Panc1 (cell line): ENCODE results near the gene B4GALT2. TPM values are rescaled to one million over a fixed set of nuclear protein-coding genes. Genes with fewer than 3 reads are reported as not detected.

Source experiments
- ATAC-seq: fragments of 200-7000 bp; cut with Tn5 transposase; 2 replicates; pipeline ENCODE4 v1.9.1; 2020; ENCODE audit warnings: mild to moderate bottlenecking, moderate library complexity
- BruUV-seq: library from RNA; stranded (reverse); fragments of 400-500 nt; replicated peaks from 2 replicates; lab custom pipeline; 2021; lab: Mats Ljungman, UMichigan
- CTCF ChIA-PET: fragments of 300-600 bp; sonication (Branson Sonifier 250); formaldehyde crosslinking; loops from one replicate; lab custom pipeline; 2022; ENCODE audit warnings: antibody characterized with exemption; lab: Charles Lee
- POLR2A ChIA-PET: fragments of 300-600 bp; sonication (Branson Sonifier 250); formaldehyde crosslinking; loops from one replicate; lab custom pipeline; 2022; ENCODE audit warnings: antibody characterized with exemption; lab: Charles Lee
- DNase-seq: peaks from one replicate; pipeline ENCODE4 v3.0.0-alpha.2; 2010; ENCODE audit warnings: low read depth, low spot score
- H3K27ac ChIP-seq: 2 replicates; pipeline ENCODE4 v1.5.1; 2011; ENCODE audit warnings: mild to moderate bottlenecking, low read length, inconsistent platforms
- H3K27me3 ChIP-seq: fragments of 200-500 bp; sonication (Bioruptor generic); 2 replicates; pipeline ENCODE4 v1.6.0; 2014; ENCODE audit warnings: low read length, inconsistent platforms; ENCODE audit not compliant: control insufficient read depth, insufficient read depth
- H3K36me3 ChIP-seq: fragments of 200-500 bp; sonication (Bioruptor generic); 2 replicates; pipeline ENCODE4 v1.5.1; 2014; ENCODE audit warnings: inconsistent platforms, mild to moderate bottlenecking, low read length, moderate library complexity; ENCODE audit not compliant: control insufficient read depth, insufficient read depth
- H3K4me1 ChIP-seq: 2 replicates; pipeline ENCODE4 v1.5.1; 2011; ENCODE audit warnings: inconsistent platforms, mild to moderate bottlenecking, low read length, moderate library complexity; ENCODE audit not compliant: control insufficient read depth, insufficient read depth
- H3K4me3 ChIP-seq, 2 experiments: 2 replicates each; pipeline ENCODE4 v1.5.1; 2011 to 2012; ENCODE audit warnings: low read depth in 2 of 2, low read length in 2 of 2, mild to moderate bottlenecking in 2 of 2, inconsistent platforms in 1 of 2, moderate library complexity in 1 of 2
- H3K9me3 ChIP-seq: fragments of 200-500 bp; sonication (Bioruptor generic); 2 replicates; pipeline ENCODE4 v1.5.1; 2014; ENCODE audit warnings: low read depth, mild to moderate bottlenecking, inconsistent platforms, low read length, moderate library complexity; ENCODE audit not compliant: control insufficient read depth, insufficient read depth
- CTCF ChIP-seq: fragments of 450-650 bp; IDR thresholded peaks from 2 replicates; pipeline ENCODE4 v1.5.1; 2017; ENCODE audit warnings: mild to moderate bottlenecking
- POLR2AphosphoS5 ChIP-seq: IDR thresholded peaks from 2 replicates; pipeline ENCODE4 v1.6.1; 2012; ENCODE audit warnings: mild to moderate bottlenecking, low read depth, low read length, moderate library complexity
- SIN3A ChIP-seq: IDR thresholded peaks from 2 replicates; pipeline ENCODE4 v1.6.1; 2012; ENCODE audit warnings: low read depth, mild to moderate bottlenecking, low read length, moderate library complexity, borderline replicate concordance; ENCODE audit not compliant: insufficient read depth
- TCF7L2 ChIP-seq: IDR thresholded peaks from 2 replicates; pipeline ENCODE4 v1.6.1; 2011; ENCODE audit warnings: mild to moderate bottlenecking, low read depth, low read length, inconsistent platforms
- in situ Hi-C: cut with HindIII; loops from 2 replicates; pipeline ENCODE4 v1.10.0; 2016; ENCODE audit warnings: low sequenced_read_pairs, low pct_unique_long_range_greater_than_20kb
- intact Hi-C: fragments of 100-400 bp; cut with micrococcal nuclease; formaldehyde crosslinking; loops from one replicate; pipeline ENCODE4 v1.10.0; 2022; ENCODE audit not compliant: unreplicated experiment
- total RNA-seq: library from RNA; stranded (reverse); gene quantifications from one replicate; pipeline ENCODE4 v1.2.1, GENCODE V29; 2021; ENCODE audit not compliant: unreplicated experiment
- TF ChIP-seq, protein P1 (sequence below), 2 experiments: IDR thresholded peaks; 2 replicates each; pipeline ENCODE4 v1.6.1; 2011 to 2012; ENCODE audit warnings: low read depth in 2 of 2, control low read depth in 1 of 2, low read length in 1 of 2, mild to moderate bottlenecking in 1 of 2, moderate library complexity in 1 of 2; ENCODE audit not compliant: insufficient read depth in 1 of 2

Gene B4GALT2
- total RNA-seq, 1 experiment from 2014 or later: 90.1 TPM

DNA sequence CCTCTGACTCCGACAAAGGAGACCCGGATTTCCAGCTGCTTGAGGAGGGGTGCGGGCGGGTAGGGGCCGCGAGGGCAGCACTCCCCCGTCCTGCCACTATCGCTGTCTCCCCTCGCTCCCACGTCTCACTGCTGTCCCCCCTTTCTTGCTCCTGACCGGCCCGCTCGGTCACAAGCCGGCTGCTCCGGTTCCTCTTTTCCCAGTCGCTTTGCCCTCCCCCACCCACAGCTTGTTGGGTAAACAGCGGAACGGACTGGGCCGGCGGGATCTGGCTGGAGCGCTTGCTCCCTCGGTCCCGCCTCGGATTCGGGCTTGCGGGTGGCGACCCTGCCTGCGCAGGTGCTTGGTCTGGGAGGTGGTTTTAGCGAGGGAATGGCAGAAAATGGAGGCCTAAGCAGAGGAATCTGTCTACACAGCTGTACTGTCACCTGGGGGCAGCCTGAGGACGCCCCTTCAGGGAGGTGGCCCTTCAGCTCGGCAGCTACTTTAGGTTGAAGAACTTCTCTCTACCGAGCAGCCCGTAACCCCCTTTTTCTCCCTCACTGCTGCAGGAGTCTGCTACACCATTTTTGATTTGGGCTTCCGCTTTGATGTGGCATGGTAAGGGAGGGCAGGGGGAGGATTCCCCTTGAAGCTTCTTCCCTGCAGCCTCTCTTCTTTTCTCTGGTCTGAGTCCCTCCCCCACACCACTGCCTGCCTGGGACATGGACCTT is 3.6 kb upstream of the B4GALT2 start:
- peaks cover 49% of the 10 kb centered on the region for H3K4me1 ChIP-seq
- ATAC-seq (no peak), DNase-seq (no peak)
- intact Hi-C loops (no loop called here), in situ Hi-C loops (no loop called here)
- CTCF ChIA-PET: interaction anchor here (0.5 to 0.6 kb wide), 2 partner anchors 20 to 1615 kb away, joined by 4 to 10 read pairs; no protein-coding TSS in a partner anchor
- H3K4me3 ChIP-seq: peak overlapping the region; percentile 80 to 85
- H3K27me3 ChIP-seq: no peaks in the 10 kb centered on the region
- H3K36me3 ChIP-seq: peaks cover 9% of the 10 kb centered on the region; the same call in 1 of the 2 replicates
- TSS peak; percentile 45 for BruUV-seq
- POLR2A ChIA-PET: interaction anchor here (0.6 to 0.7 kb wide), 2 partner anchors 210 to 267 kb away, joined by 3 to 9 read pairs; no protein-coding TSS in a partner anchor
- no peaks in the 10 kb centered on the region for H3K9me3 ChIP-seq
- TF ChIP-seq SIN3A (peak; percentile 38; the same call in 1 of the 2 replicates), POLR2AphosphoS5 (no peak)
- H3K27ac ChIP-seq: peak overlapping the region; percentile 89

DNA sequence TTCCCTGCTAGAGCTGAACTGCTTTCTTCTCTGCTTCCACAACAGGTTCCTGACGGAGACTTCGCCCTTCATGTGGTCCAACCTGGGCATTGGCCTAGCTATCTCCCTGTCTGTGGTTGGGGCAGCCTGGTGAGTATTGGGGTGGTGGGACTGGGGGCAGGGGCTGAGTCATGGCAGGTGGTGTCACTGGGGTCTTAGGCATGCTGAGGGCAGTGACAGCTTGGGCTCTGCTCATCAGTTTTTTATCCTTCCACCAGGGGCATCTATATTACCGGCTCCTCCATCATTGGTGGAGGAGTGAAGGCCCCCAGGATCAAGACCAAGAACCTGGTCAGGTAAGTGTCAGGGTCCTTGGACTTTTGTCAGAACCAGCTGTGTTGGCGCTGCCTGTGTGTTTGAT is 3.0 kb upstream of the B4GALT2 start:
- no peaks in the 10 kb centered on the region for H3K27me3 ChIP-seq
- ATAC-seq (no peak), DNase-seq (no peak)
- H3K36me3 ChIP-seq: peaks cover 9% of the 10 kb centered on the region; the same call in 1 of the 2 replicates
- peaks cover 48% of the 10 kb centered on the region for H3K4me1 ChIP-seq
- no peaks in the 10 kb centered on the region for H3K9me3 ChIP-seq
- peak overlapping the region; percentile 80 to 85 for H3K4me3 ChIP-seq
- ChIA-PET POLR2A (interaction anchor here (0.6 kb wide), 1 partner anchor 17 kb away, joined by 5 read pairs; no protein-coding TSS in a partner anchor), CTCF (interaction anchor here (0.5 kb wide), 1 partner anchor 1614 kb away, joined by 10 read pairs; no protein-coding TSS in a partner anchor)
- H3K27ac ChIP-seq: peak overlapping the region; percentile 89
- no TSS peak for BruUV-seq
- in situ Hi-C loops: no loop called here
- intact Hi-C loops: no loop called here
- TF ChIP-seq POLR2AphosphoS5: no peak
- TF ChIP-seq CTCF: no peak
- TF ChIP-seq, protein P1, sequence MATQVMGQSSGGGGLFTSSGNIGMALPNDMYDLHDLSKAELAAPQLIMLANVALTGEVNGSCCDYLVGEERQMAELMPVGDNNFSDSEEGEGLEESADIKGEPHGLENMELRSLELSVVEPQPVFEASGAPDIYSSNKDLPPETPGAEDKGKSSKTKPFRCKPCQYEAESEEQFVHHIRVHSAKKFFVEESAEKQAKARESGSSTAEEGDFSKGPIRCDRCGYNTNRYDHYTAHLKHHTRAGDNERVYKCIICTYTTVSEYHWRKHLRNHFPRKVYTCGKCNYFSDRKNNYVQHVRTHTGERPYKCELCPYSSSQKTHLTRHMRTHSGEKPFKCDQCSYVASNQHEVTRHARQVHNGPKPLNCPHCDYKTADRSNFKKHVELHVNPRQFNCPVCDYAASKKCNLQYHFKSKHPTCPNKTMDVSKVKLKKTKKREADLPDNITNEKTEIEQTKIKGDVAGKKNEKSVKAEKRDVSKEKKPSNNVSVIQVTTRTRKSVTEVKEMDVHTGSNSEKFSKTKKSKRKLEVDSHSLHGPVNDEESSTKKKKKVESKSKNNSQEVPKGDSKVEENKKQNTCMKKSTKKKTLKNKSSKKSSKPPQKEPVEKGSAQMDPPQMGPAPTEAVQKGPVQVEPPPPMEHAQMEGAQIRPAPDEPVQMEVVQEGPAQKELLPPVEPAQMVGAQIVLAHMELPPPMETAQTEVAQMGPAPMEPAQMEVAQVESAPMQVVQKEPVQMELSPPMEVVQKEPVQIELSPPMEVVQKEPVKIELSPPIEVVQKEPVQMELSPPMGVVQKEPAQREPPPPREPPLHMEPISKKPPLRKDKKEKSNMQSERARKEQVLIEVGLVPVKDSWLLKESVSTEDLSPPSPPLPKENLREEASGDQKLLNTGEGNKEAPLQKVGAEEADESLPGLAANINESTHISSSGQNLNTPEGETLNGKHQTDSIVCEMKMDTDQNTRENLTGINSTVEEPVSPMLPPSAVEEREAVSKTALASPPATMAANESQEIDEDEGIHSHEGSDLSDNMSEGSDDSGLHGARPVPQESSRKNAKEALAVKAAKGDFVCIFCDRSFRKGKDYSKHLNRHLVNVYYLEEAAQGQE (IDR thresholded peaks at IDR 0.05; ENCODE audit: insufficient read depth in 1 of 2, low read depth in 2 of 2, low read length in 1 of 2): no peak

DNA sequence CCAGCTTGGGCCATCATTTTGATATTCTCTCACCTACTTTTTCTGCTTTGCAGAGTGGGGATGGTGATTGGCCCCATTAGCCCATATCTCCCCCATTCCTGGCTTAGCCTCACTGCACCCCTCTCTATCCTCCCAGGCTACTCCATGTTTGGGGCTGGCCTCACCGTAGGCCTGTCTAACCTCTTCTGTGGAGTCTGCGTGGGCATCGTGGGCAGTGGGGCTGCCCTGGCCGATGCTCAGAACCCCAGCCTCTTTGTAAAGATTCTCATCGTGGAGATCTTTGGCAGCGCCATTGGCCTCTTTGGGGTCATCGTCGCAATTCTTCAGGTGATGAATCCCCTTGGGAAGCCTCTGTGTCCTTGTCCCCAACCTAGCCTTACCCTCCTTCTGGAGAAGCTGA is 2.1 kb upstream of the B4GALT2 start:
- POLR2A ChIA-PET: no interaction called here
- no peak overlapping the region for H3K27ac ChIP-seq
- TF ChIP-seq POLR2AphosphoS5 (no peak), CTCF (no peak), SIN3A (no peak), TCF7L2 (no peak)
- TF ChIP-seq, protein P1 (IDR thresholded peaks at IDR 0.05; ENCODE audit: insufficient read depth in 1 of 2, low read depth in 2 of 2, low read length in 1 of 2): no peak
- no peaks in the 10 kb centered on the region for H3K27me3 ChIP-seq
- intact Hi-C loops: no loop called here
- H3K9me3 ChIP-seq: no peaks in the 10 kb centered on the region
- CTCF ChIA-PET: no interaction called here
- no TSS peak for BruUV-seq
- in situ Hi-C loops: no loop called here
- peaks cover 44% of the 10 kb centered on the region for H3K4me1 ChIP-seq
- H3K4me3 ChIP-seq: no peak overlapping the region
- ATAC-seq (no peak), DNase-seq (no peak)
- H3K36me3 ChIP-seq: peaks cover 6% of the 10 kb centered on the region; the same call in 1 of the 2 replicates
